ENCODE results near the gene MRPS10.

Gene MRPS10

DNA sequence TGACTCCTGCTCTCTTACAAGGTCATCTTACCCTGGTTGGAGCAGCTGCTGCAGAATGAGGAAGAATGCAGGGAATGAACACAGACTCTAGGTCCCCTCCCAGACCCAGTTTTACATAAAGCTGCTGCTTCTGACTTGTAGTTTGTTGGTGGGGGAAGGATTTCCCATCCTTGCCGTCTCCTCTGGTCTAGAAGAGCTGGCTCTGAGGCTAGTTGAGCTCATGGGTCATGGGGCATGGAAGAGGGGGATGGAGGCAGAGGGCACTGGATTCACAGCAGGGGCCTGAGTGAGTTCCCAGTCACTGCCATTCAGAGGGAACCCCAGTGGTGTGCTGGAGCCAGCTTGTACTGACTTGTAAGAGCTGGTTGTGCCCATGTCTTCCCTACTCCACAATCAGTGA, 53.7 kb downstream of the MRPS10 start:
- no peaks in the 10 kb centered on the region for H3K4me1 ChIP-seq
- no peaks in the 10 kb centered on the region for H3K79me2 ChIP-seq
- no peaks in the 10 kb centered on the region for H3K36me3 ChIP-seq (ENCODE audit: control insufficient read depth, insufficient read depth, low read length)
- no peak overlapping the region for H3K27ac ChIP-seq
- H3K9ac ChIP-seq: no peak overlapping the region
- no peak overlapping the region for H2AFZ ChIP-seq
- H3K4me3 ChIP-seq (ENCODE audit: low read depth, low read length): no peak overlapping the region
- H3K4me2 ChIP-seq (ENCODE audit: low read length): no peak overlapping the region
- no peaks in the 10 kb centered on the region for H3K27me3 ChIP-seq (ENCODE audit: control insufficient read depth, insufficient read depth, low read length)
- no peaks in the 10 kb centered on the region for H3K9me3 ChIP-seq (ENCODE audit: control insufficient read depth, low read length)
- TF ChIP-seq, protein P1, sequence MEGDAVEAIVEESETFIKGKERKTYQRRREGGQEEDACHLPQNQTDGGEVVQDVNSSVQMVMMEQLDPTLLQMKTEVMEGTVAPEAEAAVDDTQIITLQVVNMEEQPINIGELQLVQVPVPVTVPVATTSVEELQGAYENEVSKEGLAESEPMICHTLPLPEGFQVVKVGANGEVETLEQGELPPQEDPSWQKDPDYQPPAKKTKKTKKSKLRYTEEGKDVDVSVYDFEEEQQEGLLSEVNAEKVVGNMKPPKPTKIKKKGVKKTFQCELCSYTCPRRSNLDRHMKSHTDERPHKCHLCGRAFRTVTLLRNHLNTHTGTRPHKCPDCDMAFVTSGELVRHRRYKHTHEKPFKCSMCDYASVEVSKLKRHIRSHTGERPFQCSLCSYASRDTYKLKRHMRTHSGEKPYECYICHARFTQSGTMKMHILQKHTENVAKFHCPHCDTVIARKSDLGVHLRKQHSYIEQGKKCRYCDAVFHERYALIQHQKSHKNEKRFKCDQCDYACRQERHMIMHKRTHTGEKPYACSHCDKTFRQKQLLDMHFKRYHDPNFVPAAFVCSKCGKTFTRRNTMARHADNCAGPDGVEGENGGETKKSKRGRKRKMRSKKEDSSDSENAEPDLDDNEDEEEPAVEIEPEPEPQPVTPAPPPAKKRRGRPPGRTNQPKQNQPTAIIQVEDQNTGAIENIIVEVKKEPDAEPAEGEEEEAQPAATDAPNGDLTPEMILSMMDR (IDR thresholded peaks at IDR 0.05): no peak

DNA sequence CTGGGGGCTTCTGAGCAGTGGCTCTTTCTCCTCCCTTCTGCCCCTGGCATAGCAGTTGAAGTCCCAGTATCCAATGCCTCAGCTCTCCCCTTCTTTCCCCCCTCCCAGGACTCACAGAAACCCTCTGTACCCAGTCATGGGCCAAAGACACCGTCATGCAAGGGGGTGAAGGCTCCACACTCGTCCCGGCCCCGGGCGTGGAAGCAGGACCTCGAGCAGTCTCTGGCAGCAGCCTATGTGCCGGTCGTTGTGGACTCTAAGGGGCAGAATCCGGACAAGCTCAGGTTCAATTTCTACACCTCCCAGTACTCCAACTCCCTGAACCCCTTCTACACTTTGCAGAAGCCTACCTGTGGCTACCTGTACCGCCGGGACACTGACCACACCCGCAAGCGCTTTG, 54.8 kb downstream of the MRPS10 start:
- no peaks in the 10 kb centered on the region for H3K27me3 ChIP-seq (ENCODE audit: control insufficient read depth, insufficient read depth, low read length)
- no peaks in the 10 kb centered on the region for H3K9me3 ChIP-seq (ENCODE audit: control insufficient read depth, low read length)
- no peak overlapping the region for H2AFZ ChIP-seq
- H3K4me3 ChIP-seq (ENCODE audit: low read depth, low read length): no peak overlapping the region
- no peaks in the 10 kb centered on the region for H3K36me3 ChIP-seq (ENCODE audit: control insufficient read depth, insufficient read depth, low read length)
- H3K4me2 ChIP-seq (ENCODE audit: low read length): no peak overlapping the region
- H3K9ac ChIP-seq: no peak overlapping the region
- H3K79me2 ChIP-seq: no peaks in the 10 kb centered on the region
- TF ChIP-seq, protein P1 (IDR thresholded peaks at IDR 0.05): no peak
- H3K27ac ChIP-seq: no peak overlapping the region
- no peaks in the 10 kb centered on the region for H3K4me1 ChIP-seq

DNA sequence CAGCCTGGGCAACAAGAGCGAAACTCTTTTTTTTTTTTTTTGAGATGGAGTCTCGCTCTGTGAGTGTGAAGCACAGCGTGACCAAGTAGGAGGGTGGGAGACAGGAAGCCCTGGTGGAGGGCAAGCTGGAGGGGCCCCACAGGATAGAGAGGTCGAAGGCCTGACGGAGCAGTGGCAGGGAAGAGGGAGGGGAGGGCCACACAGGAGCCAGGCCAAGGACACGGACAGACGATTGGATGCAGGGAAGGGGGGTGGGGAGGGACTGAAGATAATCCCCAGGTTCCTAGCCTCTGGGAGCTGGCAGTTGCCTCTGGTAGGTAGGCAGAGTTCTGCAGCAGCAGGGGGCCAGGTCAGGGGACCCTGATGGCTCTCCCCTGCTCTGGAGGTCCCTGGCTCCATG, 55.3 kb downstream of the MRPS10 start:
- Histone ChIP-seq H3K9ac (no peak overlapping the region), H3K27ac (no peak overlapping the region), H3K4me2 (ENCODE audit: low read length) (no peak overlapping the region), H3K9me3 (ENCODE audit: control insufficient read depth, low read length) (no peaks in the 10 kb centered on the region), H3K36me3 (ENCODE audit: control insufficient read depth, insufficient read depth, low read length) (no peaks in the 10 kb centered on the region), H3K79me2 (no peaks in the 10 kb centered on the region), H3K4me3 (ENCODE audit: low read depth, low read length) (no peak overlapping the region), H3K27me3 (ENCODE audit: control insufficient read depth, insufficient read depth, low read length) (no peaks in the 10 kb centered on the region), H3K4me1 (no peaks in the 10 kb centered on the region), H2AFZ (no peak overlapping the region)
- TF ChIP-seq, protein P1 (IDR thresholded peaks at IDR 0.05): no peak

DNA sequence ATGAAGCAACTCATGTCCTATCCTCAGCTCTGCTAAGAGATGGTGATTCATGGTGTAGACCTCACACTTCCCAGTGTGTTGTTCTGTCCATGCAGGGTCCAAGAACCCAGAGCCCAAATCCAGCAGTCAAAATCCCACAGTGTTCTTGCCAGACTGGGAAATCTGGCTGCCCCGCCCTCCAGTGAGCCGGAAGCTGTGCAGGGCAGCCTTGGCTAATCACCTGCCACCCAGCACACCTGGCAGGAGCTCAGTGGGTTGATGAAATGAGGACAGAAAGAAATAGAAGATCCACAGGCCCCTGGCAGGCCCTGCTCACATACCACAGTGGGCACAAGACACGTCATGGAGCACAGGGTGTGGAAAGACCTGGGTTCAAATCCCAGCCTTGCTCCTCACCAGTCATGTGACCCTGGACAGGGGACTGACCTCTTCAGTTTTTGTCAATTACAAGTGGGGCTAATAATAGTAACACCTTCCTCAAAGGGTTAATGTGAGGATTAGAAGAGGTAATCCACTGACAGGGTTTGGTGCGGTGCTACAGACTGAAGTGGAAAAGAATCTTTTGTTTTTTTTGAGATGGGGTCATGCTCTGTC, 58.1 kb downstream of the MRPS10 start:
- no peaks in the 10 kb centered on the region for H3K9me3 ChIP-seq (ENCODE audit: control insufficient read depth, low read length)
- no peaks in the 10 kb centered on the region for H3K4me1 ChIP-seq
- H3K4me3 ChIP-seq (ENCODE audit: low read depth, low read length): no peak overlapping the region
- no peaks in the 10 kb centered on the region for H3K79me2 ChIP-seq
- H3K36me3 ChIP-seq (ENCODE audit: control insufficient read depth, insufficient read depth, low read length): no peaks in the 10 kb centered on the region
- no peak overlapping the region for H3K27ac ChIP-seq
- H2AFZ ChIP-seq: no peak overlapping the region
- H3K9ac ChIP-seq: no peak overlapping the region
- TF ChIP-seq, protein P1 (IDR thresholded peaks at IDR 0.05): no peak
- H3K4me2 ChIP-seq (ENCODE audit: low read length): no peak overlapping the region
- H3K27me3 ChIP-seq (ENCODE audit: control insufficient read depth, insufficient read depth, low read length): no peaks in the 10 kb centered on the region

DNA sequence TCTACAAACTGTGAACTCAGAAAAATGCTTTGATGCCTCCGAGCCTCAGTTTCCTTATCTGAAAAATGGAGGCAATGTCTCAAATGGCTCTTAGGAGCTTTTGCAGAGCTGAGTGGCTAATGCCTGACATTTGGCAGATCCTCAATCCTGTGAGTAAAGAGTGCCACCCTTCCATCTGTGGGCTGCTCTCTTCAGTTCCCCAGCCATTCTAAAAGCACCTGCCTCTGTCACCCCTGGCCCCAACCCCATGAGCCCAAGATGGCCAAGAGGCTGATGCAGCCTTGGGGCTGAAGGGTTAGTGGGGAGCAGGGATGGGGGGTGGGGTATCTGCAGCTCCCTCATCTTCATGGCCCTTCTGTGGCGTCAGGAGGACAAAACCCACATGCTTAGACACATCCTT, 59.0 kb downstream of the MRPS10 start:
- no peaks in the 10 kb centered on the region for H3K36me3 ChIP-seq (ENCODE audit: control insufficient read depth, insufficient read depth, low read length)
- no peak overlapping the region for H3K4me2 ChIP-seq (ENCODE audit: low read length)
- no peaks in the 10 kb centered on the region for H3K79me2 ChIP-seq
- H3K4me3 ChIP-seq (ENCODE audit: low read depth, low read length): no peak overlapping the region
- TF ChIP-seq, protein P1 (IDR thresholded peaks at IDR 0.05): no peak
- no peak overlapping the region for H2AFZ ChIP-seq
- H3K9me3 ChIP-seq (ENCODE audit: control insufficient read depth, low read length): no peaks in the 10 kb centered on the region
- no peaks in the 10 kb centered on the region for H3K27me3 ChIP-seq (ENCODE audit: control insufficient read depth, insufficient read depth, low read length)
- no peaks in the 10 kb centered on the region for H3K4me1 ChIP-seq
- H3K27ac ChIP-seq: no peak overlapping the region
- no peak overlapping the region for H3K9ac ChIP-seq

All from parathyroid adenoma (tissue), 2 donors.